Colonic mucosa (tissue), 4 donors: ENCODE results near the gene PROSER3. TPM values are rescaled to one million over a fixed set of nuclear protein-coding genes. Genes with fewer than 3 reads are reported as not detected.
"Not testable (repeated sequence)": the region's sequence is repeated elsewhere in the genome, so short reads cannot be mapped to it uniquely, and the experiment has no call there.

ENCODE experiments used
- DNase-seq: peaks from one replicate; pipeline ENCODE4 v3.0.0-alpha.2; 2020
- H3K27ac ChIP-seq: fragments of 200-600 bp; one replicate; pipeline ENCODE4 v1.8.0; 2021
- H3K27me3 ChIP-seq: fragments of 200-600 bp; one replicate; pipeline ENCODE4 v1.8.0; 2021
- H3K36me3 ChIP-seq: fragments of 200-600 bp; one replicate; pipeline ENCODE4 v1.8.0; 2021
- H3K4me1 ChIP-seq: fragments of 200-600 bp; one replicate; pipeline ENCODE4 v1.8.0; 2021; ENCODE audit warnings: mild to moderate bottlenecking
- H3K4me3 ChIP-seq: fragments of 200-600 bp; one replicate; pipeline ENCODE4 v1.8.0; 2021
- H3K9ac ChIP-seq, 2 donors: one replicate each; pipeline ENCODE4 v1.7.0; 2013; ENCODE audit warnings: control low read depth in 2 of 2, low read depth in 2 of 2, low read length in 2 of 2
- H3K9me3 ChIP-seq: fragments of 200-600 bp; one replicate; pipeline ENCODE4 v1.8.0; 2021
- intact Hi-C: fragments of 100-400 bp; cut with DNase I; formaldehyde crosslinking; loops from one replicate; pipeline ENCODE4 v1.14.1; 2022
- total RNA-seq, 2 donors: library from RNA; stranded (reverse); fragmentation: NEBNext Ultra II Directional in 1 of 2; extraction: Animal tissue kit (Norgen Biotek cat#: 25700) in 1 of 2; gene quantifications; one replicate each; pipeline ENCODE4 v1.2.1, GENCODE V29; 2021
- TF ChIP-seq, protein P1 (sequence below): fragments of 200-600 bp; IDR thresholded peaks from one replicate; pipeline ENCODE4 v1.8.0; 2022; ENCODE audit warnings: antibody characterized with exemption, mild to moderate bottlenecking
- donor health status: healthy.
- donor health status: DM: no; HTN: no; CAD: no.
- donor health status: DM: no; HTN: no; CAD: no.

Gene PROSER3
- total RNA-seq, 2 donors from 2014 or later, result 17.1 to 26.9 TPM

DNA sequence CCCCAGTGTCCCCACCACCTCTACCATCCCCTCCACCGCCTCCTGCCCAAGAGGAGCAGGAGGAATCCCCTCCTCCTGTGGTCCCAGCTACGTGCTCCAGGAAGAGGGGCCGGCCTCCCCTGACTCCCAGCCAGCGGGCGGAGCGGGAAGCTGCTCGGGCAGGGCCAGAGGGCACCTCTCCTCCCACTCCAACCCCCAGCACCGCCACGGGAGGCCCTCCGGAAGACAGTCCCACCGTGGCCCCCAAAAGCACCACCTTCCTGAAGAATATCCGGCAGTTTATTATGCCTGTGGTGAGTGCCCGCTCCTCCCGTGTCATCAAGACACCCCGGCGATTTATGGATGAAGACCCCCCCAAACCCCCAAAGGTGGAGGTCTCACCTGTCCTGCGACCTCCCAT is 37.3 kb upstream of the PROSER3 start:
- H3K27ac ChIP-seq, result no peak overlapping the region
- intact Hi-C loops, result no loop called here
- H3K4me1 ChIP-seq, result peaks cover 14% of the 10 kb centered on the region
- H3K4me3 ChIP-seq, result no peak overlapping the region
- DNase-seq, result no peak
- no peaks in the 10 kb centered on the region for H3K27me3 ChIP-seq
- TF ChIP-seq, protein P1, sequence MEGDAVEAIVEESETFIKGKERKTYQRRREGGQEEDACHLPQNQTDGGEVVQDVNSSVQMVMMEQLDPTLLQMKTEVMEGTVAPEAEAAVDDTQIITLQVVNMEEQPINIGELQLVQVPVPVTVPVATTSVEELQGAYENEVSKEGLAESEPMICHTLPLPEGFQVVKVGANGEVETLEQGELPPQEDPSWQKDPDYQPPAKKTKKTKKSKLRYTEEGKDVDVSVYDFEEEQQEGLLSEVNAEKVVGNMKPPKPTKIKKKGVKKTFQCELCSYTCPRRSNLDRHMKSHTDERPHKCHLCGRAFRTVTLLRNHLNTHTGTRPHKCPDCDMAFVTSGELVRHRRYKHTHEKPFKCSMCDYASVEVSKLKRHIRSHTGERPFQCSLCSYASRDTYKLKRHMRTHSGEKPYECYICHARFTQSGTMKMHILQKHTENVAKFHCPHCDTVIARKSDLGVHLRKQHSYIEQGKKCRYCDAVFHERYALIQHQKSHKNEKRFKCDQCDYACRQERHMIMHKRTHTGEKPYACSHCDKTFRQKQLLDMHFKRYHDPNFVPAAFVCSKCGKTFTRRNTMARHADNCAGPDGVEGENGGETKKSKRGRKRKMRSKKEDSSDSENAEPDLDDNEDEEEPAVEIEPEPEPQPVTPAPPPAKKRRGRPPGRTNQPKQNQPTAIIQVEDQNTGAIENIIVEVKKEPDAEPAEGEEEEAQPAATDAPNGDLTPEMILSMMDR, result no peak
- no peaks in the 10 kb centered on the region for H3K9me3 ChIP-seq
- peaks cover 19% of the 10 kb centered on the region for H3K36me3 ChIP-seq
- no peak overlapping the region for H3K9ac ChIP-seq

- no peak overlapping the region for H3K27ac ChIP-seq
- TF ChIP-seq, protein P1, result no peak
- no peak overlapping the region for H3K4me3 ChIP-seq
- H3K9ac ChIP-seq, result no peak overlapping the region
- H3K27me3 ChIP-seq, result no peaks in the 10 kb centered on the region
- no peak for DNase-seq
- intact Hi-C loops, result no loop called here
- H3K4me1 ChIP-seq, result peaks cover 10% of the 10 kb centered on the region
- H3K36me3 ChIP-seq, result peaks cover 27% of the 10 kb centered on the region
- no peaks in the 10 kb centered on the region for H3K9me3 ChIP-seq
Observed at GRCh38 chr19:35721374-35721773, 36.6 kb upstream of the PROSER3 start.

- no peak overlapping the region for H3K27ac ChIP-seq
- H3K4me1 ChIP-seq, result peaks cover 10% of the 10 kb centered on the region
- no peak overlapping the region for H3K9ac ChIP-seq
- H3K9me3 ChIP-seq, result no peaks in the 10 kb centered on the region
- intact Hi-C loops, result no loop called here
- no peak for DNase-seq
- TF ChIP-seq, protein P1, result no peak
- H3K4me3 ChIP-seq, result no peak overlapping the region
- H3K27me3 ChIP-seq, result no peaks in the 10 kb centered on the region
- peaks cover 34% of the 10 kb centered on the region for H3K36me3 ChIP-seq
Observed at GRCh38 chr19:35722461-35722860, 35.5 kb upstream of the PROSER3 start.

GRCh38 chr19:35722897-35723296 is 35.1 kb upstream of the PROSER3 start:
- intact Hi-C loops, result no loop called here
- Histone ChIP-seq H3K27ac (no peak overlapping the region), H3K9me3 (no peaks in the 10 kb centered on the region), H3K27me3 (no peaks in the 10 kb centered on the region), H3K4me3 (no peak overlapping the region), H3K9ac (no peak overlapping the region), H3K4me1 (peaks cover 10% of the 10 kb centered on the region), H3K36me3 (peaks cover 38% of the 10 kb centered on the region)
- TF ChIP-seq, protein P1, result no peak
- DNase-seq, result no peak

DNA sequence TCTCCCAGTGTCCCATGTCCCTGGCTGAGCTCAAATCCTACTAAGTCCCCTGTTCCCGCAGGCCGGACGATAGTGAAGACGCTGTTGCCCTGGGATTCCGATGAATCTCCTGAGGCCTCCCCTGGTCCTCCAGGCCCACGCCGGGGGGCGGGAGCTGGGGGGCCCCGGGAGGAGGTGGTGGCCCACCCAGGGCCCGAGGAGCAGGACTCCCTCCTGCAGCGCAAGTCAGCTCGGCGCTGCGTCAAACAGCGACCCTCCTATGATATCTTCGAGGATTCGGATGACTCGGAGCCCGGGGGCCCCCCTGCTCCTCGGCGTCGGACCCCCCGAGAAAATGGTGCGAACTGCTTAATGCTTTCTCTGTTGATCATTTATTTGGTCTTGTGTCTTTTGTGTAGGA is 34.3 kb upstream of the PROSER3 start:
- Histone ChIP-seq H3K9ac (no peak overlapping the region), H3K9me3 (no peaks in the 10 kb centered on the region), H3K4me3 (no peak overlapping the region), H3K27ac (no peak overlapping the region), H3K4me1 (peaks cover 10% of the 10 kb centered on the region), H3K27me3 (no peaks in the 10 kb centered on the region), H3K36me3 (peaks cover 39% of the 10 kb centered on the region)
- TF ChIP-seq, protein P1, result no peak
- intact Hi-C loops, result no loop called here
- DNase-seq, result no peak

GRCh38 chr19:35724132-35724531 is 33.8 kb upstream of the PROSER3 start:
- H3K36me3 ChIP-seq, result peaks cover 43% of the 10 kb centered on the region
- H3K9ac ChIP-seq, intact Hi-C loops, H3K4me1 ChIP-seq, H3K4me3 ChIP-seq, H3K27ac ChIP-seq, H3K9me3 ChIP-seq, DNase-seq, H3K27me3 ChIP-seq: not testable (repeated sequence)
